GM10266 (cell line): Measurements from ENCODE around the gene NES.

ENCODE experiments used
- DNase-seq: peaks from one replicate; pipeline ENCODE4 v3.0.0; 2012; ENCODE audit errors: extremely low spot score
- TF ChIP-seq, protein P1 (sequence below): IDR thresholded peaks from 2 replicates; pipeline ENCODE4 v1.5.1; 2012; ENCODE audit warnings: mild to moderate bottlenecking, low read depth; ENCODE audit not compliant: control insufficient read depth, insufficient read depth; ENCODE audit errors: missing control alignments

The NES gene

DNA sequence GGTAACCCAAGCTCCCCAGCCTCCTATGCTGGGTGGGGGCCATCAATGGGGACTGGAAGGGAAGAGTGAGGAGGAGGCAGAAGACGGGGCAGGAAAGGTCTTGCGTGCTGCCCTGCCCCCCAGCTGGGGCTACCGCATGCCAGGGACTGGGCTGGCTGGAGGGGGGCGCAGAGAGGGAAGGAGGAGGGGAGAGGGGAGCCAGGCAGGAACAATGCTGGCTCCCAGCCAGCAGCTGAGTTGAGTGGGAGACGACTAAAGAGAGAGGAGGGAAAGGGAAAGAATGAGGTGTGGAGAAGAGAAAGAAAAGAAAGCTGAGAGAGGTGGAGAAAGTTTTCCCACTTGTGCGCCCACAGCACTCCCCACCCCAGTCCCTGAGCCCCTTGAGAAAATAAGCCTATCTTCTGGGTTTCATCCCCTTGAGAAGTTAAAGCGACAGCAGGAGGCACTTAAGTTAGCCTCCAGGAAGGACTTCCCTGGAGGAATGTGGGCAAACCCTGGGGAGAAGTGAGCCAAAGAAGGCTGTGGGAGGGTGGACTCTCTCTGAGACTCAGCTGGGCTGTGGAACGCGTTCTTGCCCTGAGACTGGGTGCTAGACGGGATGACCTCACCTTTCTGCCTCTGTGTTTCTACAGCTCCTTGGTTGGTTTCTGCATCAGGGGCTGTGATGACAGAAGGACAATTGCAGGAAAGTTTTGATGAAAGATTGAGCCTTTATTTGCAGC, 12.9 kb upstream of the NES start:
- TF ChIP-seq, protein P1, sequence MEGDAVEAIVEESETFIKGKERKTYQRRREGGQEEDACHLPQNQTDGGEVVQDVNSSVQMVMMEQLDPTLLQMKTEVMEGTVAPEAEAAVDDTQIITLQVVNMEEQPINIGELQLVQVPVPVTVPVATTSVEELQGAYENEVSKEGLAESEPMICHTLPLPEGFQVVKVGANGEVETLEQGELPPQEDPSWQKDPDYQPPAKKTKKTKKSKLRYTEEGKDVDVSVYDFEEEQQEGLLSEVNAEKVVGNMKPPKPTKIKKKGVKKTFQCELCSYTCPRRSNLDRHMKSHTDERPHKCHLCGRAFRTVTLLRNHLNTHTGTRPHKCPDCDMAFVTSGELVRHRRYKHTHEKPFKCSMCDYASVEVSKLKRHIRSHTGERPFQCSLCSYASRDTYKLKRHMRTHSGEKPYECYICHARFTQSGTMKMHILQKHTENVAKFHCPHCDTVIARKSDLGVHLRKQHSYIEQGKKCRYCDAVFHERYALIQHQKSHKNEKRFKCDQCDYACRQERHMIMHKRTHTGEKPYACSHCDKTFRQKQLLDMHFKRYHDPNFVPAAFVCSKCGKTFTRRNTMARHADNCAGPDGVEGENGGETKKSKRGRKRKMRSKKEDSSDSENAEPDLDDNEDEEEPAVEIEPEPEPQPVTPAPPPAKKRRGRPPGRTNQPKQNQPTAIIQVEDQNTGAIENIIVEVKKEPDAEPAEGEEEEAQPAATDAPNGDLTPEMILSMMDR: no peak
- no peak for DNase-seq

GRCh38 chr1:156689035-156689952, 12.1 kb upstream of the NES start:
- TF ChIP-seq, protein P1: peak; percentile 90
- DNase-seq: peak; percentile 80

DNA sequence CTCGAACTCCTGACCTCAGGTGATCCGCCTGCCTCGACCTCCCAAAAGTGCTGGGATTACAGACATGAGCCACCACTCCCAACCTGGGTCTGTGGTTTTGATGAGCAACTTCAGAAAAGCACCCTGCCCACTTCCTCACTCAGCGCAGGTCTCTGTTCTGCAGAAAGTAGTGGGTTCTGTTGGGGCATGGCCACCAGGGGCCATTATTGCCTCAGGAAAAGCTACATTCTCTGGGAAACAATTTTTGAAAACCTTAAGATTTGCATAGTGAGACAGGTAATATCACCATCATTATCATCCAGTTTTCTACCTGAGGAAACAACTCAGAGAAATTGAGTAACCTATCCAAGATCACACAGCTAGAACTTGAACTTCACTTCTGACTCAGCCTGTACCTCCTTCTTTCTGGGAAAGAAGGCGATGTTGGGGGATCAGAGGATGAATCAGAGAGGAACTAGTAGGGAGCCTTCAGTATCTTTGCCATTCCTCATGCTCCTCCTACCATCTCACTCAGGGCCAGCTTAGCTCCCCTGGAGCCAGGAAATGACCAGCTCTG, 7.1 kb upstream of the NES start:
- no peak for DNase-seq
- TF ChIP-seq, protein P1: no peak

GRCh38 chr1:156682166-156682890, 5.1 kb upstream of the NES start:
- no peak for DNase-seq
- TF ChIP-seq, protein P1: no peak

GRCh38 chr1:156681196-156681960, 4.2 kb upstream of the NES start:
- DNase-seq: no peak
- TF ChIP-seq, protein P1: no peak

GRCh38 chr1:156680056-156680455, 2.8 kb upstream of the NES start:
- TF ChIP-seq, protein P1: no peak
- DNase-seq: no peak
